ENCODE data around the gene RABGGTB.
"Not testable (repeated sequence)": the region's sequence is repeated elsewhere in the genome, so short reads cannot be mapped to it uniquely, and the experiment has no call there.

RABGGTB gene

DNA sequence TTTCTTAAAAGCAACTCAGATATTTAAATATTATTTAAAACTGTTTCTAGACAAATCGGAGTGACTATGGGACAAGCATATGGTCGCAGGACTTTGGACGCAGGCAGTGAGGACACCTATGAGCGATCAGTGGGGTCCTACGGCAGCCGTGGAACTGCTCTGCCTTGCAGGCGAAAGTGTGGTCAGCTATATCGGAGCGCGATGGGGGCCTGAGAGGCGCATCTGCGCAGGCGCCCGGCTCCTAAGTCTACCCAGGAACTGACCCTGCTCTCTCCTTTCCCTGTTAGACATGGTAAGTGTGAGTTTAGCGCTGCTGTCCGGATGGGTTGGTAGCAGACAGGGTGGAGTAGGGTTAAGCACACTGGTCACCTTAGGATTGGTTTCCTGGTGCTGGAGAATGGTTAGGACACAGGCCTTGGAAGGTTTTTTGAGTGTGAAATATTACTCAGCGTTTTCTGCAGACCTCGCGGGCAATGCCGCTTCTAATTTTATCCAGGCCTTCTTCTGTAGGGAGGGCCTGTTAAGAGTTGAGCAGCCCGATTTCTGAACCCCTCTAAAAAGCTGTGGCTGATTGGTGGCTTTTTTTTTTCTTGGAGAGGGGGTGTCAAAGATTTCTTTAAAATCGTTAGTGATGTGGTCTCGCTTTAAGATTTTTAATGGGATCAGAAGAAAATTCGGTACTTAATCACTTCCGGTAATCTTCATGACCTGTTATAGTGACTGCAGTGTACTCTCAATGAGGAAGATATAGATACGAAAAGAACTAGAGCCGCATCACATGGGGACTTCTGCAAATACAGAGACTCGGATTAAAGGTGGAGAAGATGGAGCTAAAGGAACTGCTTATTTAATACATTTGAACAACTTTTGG, at the start of gene RABGGTB:
Gene RABGGTB, plus strand, starts transcription at position 274 of the 871 bp plus-strand sequence. Its CDS starts 16 bp downstream, at position 290.
- peak; percentile 94 for DNase-seq (ENCODE audit: low read depth, low spot score)

DNA sequence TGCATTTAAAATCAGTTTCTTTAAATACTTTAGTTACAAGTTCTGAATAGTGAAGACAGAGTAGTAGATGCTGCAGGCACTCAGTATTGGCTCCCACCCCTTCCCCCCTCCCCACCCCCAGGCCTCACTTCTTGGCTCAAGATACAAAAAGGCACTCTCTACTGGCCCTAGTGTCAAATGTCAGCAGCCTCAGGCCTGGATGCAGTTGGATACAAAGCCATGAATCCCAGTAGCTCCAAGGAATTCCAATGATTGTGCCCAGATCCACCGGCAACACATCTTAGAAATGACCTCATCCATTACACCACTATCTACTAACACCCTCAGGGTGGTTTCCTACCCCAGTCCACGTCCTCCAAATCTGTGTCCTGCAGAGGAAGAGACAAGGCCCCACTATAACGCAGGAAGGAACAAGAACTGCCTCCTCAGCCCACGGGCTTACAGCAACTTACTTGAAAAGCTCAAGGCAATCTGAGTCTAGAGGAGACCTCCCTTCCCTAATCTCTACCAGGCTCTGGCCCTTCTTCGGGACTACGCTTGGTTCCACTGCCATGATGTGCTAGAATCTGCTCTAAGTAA, 43.9 kb upstream of the RABGGTB start:
- no peak for DNase-seq (ENCODE audit: low read depth, low spot score)

DNA sequence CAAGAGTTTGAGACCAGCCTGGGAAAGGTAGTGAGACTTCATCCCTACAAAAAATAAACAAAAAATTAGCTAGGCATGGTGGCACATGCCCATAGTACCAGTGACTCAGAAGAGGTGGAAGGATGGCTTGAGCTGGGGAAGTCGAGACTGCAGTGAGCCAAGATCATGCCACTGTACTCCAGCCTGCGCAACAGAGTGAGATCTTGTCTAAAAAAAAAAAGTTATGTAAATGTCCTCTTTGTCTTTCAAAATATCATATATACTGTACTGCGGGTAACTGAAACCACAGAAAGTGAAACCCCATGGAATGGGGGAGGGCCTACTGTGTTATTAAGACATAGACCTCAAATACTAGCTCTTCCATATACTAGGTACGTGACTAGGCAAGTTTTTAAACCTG, 40.8 kb upstream of the RABGGTB start:
- DNase-seq (ENCODE audit: low read depth, low spot score), result no peak

DNA sequence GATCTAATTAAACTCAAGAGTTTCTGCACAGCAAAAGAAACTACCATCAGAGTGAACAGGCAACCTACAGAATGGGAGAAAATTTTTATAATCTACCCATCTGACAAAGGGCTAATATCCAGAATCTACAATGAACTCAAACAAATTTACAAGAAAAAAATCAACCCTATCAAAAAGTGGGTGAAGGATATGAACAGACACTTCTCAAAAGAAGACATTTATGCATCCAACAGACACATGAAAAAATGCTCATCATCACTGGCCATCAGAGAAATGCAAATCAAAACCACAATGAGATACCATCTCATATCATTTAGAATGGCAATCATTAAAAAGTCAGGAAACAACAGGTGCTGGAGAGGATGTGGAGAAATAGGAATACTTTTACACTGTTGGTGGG, 28.8 kb upstream of the RABGGTB start:
- DNase-seq (ENCODE audit: low read depth, low spot score), result not testable (repeated sequence)

DNA sequence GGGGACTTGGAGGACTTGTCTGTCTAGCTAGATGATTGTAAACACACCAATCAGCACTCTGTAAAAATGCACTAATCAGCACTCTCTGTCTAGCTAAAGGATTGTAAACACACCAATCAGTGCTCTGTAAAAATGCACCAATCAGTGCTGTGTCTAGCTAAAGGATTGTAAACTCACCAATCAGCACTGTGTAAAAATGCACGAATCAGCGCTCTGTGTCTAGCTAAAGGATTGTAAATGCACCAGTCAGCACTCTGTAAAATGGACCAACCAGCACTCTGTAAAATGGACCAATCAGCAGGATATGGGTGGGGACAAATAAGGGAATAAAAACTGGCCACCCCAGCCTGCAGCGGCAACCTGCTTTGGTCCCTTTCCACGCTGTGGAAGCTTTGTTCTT, 27.5 kb upstream of the RABGGTB start:
- DNase-seq (ENCODE audit: low read depth, low spot score), result not testable (repeated sequence)

DNA sequence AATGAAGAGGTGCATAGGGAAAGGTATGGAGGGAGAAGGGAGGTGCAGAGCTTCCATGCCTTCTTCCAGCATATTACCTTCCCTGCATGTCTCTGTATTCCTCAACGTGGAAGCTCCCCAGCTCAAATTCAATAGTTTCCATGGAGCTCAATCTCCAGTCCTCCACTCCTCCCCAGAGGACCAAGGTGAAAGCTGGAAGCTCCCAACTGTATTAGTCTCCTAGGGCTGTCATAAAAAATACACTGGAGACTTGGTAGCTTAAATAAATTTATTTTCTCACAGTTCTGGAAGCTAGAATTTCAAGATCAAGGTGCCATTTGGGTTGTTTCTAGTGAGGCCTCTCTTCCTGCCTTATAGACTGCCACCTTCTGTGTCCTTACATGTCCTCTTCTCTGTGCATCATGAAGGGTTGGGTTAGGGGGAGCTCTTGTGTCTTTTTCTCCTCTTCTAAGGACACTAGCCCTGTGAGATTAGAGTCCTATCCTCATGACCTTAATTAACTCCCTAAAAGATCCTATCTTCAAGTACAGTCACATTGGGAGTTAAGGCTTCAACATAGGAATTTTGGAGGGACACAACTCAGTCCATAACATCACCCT, 21.9 kb upstream of the RABGGTB start:
- DNase-seq (ENCODE audit: low read depth, low spot score), result no peak

DNA sequence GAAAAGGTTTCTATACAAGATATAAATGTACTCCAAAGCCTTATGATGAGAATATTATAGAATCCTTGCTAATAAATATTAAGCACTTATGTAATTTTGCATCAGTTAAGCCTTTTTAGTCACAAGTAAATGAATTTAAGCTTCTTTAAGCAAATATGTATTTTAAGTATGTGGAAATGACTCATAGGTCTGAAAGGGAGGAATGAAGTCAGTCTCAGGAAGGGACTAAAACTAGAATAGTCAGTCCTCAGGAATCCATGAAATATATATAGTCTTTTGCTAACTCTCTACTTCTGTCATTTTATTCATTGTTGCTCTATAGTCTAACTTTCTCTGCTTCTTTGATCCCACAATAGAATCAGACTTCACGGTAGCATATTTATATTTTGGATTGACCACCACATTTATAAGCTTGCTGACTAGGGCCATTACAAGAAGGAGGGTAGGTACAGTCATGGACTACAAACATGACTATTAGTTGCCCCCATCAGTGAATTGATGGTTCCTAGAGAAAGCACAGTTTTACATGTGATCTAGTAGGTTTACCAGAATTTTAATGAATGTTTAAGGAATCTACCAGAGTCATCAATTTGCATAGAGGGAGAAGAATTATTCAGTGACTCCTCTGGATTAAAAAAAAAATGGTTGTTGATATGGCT, 20.2 kb upstream of the RABGGTB start:
- DNase-seq (ENCODE audit: low read depth, low spot score), result no peak

DNA sequence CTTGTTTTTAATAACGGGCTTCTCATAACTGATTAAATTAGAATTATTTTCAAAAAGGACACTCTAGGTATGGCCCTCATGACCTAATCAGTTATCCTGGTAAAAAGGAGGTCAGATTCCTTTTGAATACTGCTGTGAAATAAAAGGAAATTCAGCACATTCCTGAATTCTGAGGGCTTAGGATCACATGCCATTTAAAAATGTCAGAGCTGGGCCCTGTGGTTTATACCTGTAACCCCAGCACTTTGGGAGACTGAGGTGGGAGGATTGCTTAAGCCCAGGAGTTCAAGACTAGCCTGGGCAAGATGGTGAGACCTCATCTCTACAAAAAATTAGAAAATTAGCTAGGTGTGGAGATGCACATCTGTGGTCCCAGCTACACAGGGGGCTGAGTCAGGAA, 18.0 kb upstream of the RABGGTB start:
- DNase-seq (ENCODE audit: low read depth, low spot score), result no peak

DNA sequence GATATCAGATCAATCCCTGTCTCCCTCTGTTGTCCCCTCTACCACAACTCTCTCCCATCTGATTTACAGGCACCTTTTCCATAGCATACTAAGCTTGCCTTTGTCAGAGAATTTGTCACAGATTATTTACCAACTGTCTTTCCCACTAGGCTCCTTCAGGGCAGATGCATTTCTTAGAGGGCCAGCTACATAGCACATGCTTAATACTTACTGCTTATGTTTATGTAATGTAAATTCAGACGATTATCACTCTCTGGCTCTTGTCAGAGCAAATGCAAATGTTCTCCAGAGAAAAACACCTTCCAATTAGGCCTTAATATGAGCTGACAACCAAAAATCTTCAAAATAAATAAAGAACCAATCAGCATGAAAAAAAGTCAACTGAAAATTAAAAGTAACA, 15.3 kb upstream of the RABGGTB start:
- DNase-seq (ENCODE audit: low read depth, low spot score), result no peak

DNA sequence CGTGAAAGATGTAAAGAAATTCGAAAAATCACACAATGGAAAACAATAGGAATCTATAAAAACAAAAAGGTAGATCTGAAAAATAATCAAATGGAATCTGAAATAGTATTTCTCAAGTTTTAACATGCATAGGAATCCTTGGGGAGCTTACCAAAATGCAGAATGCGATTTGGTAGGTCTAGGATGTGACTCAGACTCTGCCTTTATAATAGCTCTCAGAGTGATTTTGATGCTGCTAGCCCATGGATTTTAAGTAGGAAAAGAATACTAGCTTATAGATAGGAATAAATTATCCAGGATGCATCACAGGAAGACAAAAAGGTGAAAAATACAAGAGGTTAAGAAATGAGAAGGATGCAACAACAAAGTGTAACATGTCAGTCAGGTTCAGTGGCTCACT, 14.1 kb upstream of the RABGGTB start:
- no peak for DNase-seq (ENCODE audit: low read depth, low spot score)

DNA sequence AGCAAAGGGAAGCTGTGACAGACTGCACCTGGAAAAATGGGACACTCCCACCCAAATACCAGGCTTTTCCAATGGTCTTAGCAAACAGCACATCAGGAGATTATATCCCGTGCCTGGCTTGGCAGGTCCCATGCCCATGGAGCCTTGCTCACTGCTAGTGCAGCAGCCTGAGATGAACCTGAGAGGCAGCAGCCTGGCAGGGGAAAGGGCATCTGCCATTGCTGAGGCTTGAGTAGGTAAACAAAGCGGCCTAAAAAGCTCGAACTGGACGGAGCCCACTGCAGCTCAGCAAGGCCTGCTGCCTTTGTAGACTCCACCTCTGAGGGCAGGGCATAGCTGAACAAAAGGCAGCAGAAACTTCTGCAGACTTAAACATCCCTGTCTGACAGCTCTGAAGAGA, 8.2 kb upstream of the RABGGTB start:
- DNase-seq (ENCODE audit: low read depth, low spot score), result not testable (repeated sequence)

DNA sequence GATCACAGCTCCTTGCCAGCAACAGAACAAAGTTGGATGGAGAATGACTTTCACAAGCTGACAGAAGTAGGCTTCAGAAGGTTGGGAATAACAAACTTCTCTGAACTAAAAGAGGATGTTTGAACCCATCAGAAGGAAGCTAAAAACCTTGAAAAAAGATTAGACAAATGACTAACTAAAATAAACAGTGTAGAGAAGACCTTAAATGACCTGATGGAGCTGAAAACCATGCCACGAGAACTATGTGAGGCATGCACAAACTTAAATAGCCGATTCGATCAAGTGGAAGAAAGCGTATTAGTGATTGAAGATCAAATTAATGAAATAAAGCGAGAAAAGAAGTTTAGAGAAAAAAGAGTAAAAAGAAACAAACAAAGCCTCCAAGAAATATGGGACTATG, 7.4 kb upstream of the RABGGTB start:
- DNase-seq (ENCODE audit: low read depth, low spot score), result not testable (repeated sequence)

DNA sequence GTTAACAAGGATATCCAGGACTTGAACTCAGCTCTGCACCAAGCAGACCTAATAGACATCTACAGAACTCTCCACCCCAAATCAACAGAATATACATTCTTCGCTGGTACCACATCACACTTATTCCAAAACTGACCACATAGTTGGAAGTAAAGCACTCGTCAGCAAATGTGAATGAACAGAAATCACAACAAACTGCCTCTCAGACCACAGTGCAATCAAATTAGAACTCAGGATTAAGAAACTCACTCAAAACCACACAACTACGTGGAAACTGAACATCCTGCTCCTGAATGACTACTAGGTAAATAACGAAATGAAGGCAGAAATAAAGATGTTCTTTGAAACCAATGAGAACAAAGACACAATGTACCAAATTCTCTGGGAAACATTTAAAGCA, 5.9 kb upstream of the RABGGTB start:
- DNase-seq (ENCODE audit: low read depth, low spot score), result not testable (repeated sequence)

DNA sequence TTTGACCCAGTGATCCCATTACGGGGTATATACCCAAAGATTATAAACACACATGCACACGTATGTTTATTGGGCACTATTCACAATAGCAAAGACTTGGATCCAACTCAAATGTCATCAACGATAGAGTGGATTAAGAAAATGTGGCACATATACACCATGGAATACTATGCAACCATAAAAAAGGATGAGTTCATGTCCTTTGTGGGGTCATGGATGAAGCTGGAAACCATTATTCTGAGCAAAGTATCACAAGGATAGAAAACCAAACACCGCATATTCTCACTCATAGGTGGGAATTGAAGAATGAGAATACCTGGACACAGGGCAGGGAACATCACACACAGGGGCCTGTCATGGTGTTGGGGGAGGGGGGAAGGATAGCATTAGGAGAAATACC, 2.1 kb upstream of the RABGGTB start:
- not testable (repeated sequence) for DNase-seq (ENCODE audit: low read depth, low spot score)

DNA sequence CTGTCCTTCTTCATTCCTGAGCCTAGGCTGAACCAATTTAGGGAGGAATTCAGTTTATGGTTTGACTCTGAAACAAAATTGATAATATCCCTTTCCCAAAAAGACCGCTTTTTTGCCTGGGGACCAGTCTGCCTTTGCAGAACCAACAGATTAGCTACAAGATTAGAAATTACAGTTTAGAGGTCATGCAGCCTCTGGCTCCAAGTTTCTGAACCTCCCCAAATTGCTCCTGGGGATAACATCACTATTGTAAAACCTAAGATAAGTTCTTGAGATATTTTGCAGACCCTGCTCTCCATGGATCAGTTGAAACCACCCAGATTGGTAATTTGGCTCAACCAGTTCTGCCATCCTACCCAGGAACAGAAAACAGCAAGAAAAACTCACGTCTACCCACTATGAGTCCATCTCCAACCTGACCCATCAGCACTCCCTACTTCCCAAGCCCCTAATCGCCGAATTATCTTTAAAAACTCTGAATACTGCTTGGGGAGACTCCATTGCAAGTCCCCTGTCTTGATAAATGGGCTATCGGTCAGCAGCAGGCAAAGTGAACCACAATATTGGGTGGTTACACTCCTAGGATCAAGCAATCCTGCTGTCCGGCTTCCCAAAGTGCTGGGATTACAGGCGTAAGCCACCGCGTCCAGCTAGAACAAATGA, 605 bp upstream of the RABGGTB start:
- no peak for DNase-seq (ENCODE audit: low read depth, low spot score)

DNA sequence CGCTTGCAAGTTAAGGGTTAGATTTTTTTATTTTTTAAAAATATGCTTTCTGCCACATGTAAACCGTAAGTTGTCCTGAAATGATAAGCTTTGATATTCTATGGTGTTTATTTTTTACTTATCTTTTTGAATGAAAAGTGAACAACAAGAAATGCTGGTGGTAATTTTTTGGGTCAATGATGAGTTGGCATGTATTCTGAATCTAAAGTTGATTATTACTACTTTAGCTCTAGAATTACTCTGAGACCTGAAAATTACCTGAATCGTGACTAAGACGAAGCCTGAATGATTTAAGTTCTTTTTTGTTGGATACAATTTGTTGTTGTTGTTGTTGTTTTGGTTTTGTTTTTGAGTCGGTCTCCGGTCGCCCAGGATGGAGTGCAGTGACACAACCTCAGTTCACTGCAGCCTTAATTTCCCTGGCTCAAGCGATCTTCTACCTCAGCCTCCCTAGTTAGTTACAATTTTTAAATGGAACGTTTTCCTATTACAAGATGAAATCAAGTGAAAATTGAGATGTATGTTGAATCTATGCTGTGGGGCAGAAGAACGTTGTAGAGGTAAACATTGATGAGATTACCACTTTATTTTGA, 941 bp downstream of the RABGGTB start:
- DNase-seq (ENCODE audit: low read depth, low spot score), result no peak

DNA sequence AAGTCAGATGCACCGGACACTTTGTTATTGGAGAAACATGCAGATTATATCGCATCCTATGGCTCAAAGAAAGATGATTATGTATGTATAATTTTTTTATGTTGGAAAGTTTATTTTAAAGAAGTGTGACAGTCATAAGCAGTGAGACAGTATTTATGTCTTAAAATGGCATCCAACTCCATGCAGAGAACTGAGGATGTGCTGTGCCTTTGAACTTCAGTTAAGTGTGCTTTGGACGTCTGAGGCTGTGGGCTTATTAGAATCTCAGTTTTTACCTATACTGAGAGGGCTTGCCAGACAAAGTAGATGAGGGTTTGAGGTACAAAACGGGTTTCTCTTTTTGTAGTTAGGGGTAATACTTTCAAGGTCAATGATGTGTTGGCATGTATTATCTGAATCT, 1.5 kb downstream of the RABGGTB start:
- no peak for DNase-seq (ENCODE audit: low read depth, low spot score)

DNA sequence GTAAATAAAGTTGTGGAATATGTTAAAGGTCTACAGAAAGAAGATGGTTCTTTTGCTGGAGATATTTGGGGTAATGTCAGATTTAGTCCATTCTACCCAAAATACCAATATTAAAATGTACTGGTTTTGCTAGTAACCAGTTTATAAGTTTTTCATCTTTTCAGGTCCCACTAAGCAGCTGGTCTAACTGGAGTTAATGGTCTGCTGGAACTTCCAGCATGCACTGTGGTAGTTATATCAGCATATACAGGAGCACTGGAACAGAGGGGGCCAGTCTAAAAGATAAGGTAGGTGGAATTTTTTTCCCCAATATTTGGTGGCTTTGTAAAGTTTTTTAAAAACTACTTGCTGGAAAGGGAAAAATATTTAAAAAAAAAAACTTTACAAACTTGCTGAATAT, 3.9 kb downstream of the RABGGTB start:
- DNase-seq (ENCODE audit: low read depth, low spot score), result no peak

DNA sequence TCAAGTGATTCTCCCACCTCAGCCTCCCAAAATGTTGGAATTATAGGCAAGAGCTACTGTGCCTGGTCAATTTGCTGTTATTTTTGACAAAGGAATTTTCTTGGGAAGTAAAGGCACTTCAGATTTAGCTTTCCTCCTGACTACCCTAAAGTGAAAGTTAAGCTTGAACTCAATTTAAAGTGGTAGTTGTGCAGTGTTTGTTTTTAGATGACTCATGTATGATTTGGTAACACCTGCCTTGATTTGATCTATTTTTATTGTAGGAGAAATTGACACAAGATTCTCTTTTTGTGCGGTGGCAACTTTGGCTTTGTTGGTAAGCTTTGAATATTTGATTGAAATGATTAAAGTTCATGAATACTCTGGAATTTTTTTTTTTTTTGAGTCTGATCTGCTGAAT, 5.0 kb downstream of the RABGGTB start:
- DNase-seq (ENCODE audit: low read depth, low spot score), result no peak

DNA sequence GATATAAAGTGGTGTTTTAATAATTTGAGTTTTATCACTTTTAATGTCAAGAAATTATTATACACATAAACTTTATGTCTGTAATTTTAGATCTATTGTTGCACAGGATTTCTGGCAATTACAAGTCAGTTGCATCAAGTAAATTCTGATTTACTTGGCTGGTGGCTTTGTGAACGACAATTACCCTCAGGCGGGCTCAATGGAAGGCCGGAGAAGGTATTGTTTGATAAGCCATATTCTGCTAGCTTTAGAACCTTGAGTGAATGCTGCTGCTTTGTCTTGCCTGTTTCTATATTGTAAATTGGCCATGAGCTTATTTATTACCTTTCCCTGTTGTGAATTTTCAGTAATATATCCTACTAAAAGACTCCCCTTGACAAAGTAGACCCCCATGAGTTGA, 6.0 kb downstream of the RABGGTB start:
- DNase-seq (ENCODE audit: low read depth, low spot score), result no peak

DNA sequence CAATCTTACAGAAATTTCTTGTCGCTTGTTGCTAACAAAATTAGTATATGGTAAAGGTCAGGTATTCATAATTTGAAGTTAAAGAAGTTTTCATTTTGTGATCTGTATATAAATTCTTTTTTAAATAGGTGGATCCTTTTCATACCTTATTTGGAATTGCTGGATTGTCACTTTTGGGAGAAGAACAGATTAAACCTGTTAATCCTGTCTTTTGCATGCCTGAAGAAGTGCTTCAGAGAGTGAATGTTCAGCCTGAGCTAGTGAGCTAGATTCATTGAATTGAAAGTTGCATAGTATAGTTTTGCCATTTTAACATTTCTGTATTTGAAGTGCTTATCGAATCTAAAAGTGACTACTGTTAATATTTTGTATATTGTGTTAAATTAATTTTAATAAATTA, 8.3 kb downstream of the RABGGTB start:
- no peak for DNase-seq (ENCODE audit: low read depth, low spot score)

All from smooth muscle cell of the brain vasculature (primary cell).